Small intestine (tissue), 7 donors: ENCODE data around the gene KCNT1. TPM values are rescaled to one million over a fixed set of nuclear protein-coding genes. Genes with fewer than 3 reads are reported as not detected.

ENCODE experiments used
- DNase-seq, 2 donors: peaks; one replicate each; pipeline versions ENCODE4 v3.0.0 to v3.0.0-alpha.2; 2013
- FAIRE-seq: peaks from 2 replicates; lab custom pipeline; 2012; peaks lifted over from hg19 to GRCh38; lab: Jason Lieb, UNC
- H3K27ac ChIP-seq, 3 donors: one replicate each; pipeline ENCODE4 v1.5.1; 2013; ENCODE audit warnings: low read length in 2 of 3, mild to moderate bottlenecking in 2 of 3, control low read depth in 1 of 3, inconsistent platforms in 1 of 3, low read depth in 1 of 3, moderate library complexity in 1 of 3
- H3K27me3 ChIP-seq, 3 donors: one replicate each; pipeline ENCODE4 v1.6.1; 2013; ENCODE audit warnings: low read length in 3 of 3, inconsistent platforms in 1 of 3; ENCODE audit not compliant: control insufficient read depth in 3 of 3, insufficient read depth in 3 of 3
- H3K36me3 ChIP-seq, 3 donors: one replicate each; pipeline ENCODE4 v1.6.1; 2013; ENCODE audit warnings: low read length in 3 of 3, inconsistent platforms in 1 of 3, low read depth in 1 of 3, mild to moderate bottlenecking in 1 of 3, moderate library complexity in 1 of 3; ENCODE audit not compliant: control insufficient read depth in 3 of 3, insufficient read depth in 2 of 3
- H3K4me1 ChIP-seq, 3 donors: one replicate each; pipeline ENCODE4 v1.6.1; 2013; ENCODE audit warnings: low read length in 2 of 3, inconsistent platforms in 1 of 3, low read depth in 1 of 3, mild to moderate bottlenecking in 1 of 3, moderate library complexity in 1 of 3; ENCODE audit not compliant: control insufficient read depth in 3 of 3, insufficient read depth in 2 of 3
- H3K4me3 ChIP-seq, 3 donors: one replicate each; pipeline ENCODE4 v1.5.1; 2013; ENCODE audit warnings: low read length in 3 of 3, control low read depth in 1 of 3, inconsistent platforms in 1 of 3, low read depth in 1 of 3, mild to moderate bottlenecking in 1 of 3, moderate library complexity in 1 of 3
- H3K9me3 ChIP-seq, 2 donors: one replicate each; pipeline ENCODE4 v1.6.1; 2013; ENCODE audit warnings: low read depth in 1 of 2, low read length in 1 of 2; ENCODE audit not compliant: control insufficient read depth in 2 of 2, insufficient read depth in 1 of 2
- WGBS, 3 donors: extraction: QIAGEN DNeasy Blood & Tissue Kit; methylation state at CpG; one replicate each; pipeline ENCODE4 v1.1.7; 2013; 5-methylcytosine and 5-hydroxymethylcytosine counted together
- polyA plus RNA-seq, 4 donors: library from polyadenylated mRNA; stranded (reverse) in 3 of 4; unstranded in 1 of 4; fragments of 200-250 nt in 3 of 4; fragments of 120-200 nt in 1 of 4; gene quantifications; one replicate each; pipeline versions ENCODE4 v1.2.1 to v1.2.3, GENCODE V29; 2013
- donor health status: healthy with polysubstance abuse.
- donor health status: control.
- donor health status: control.
- donor health status: Bipolar disorder and iron deficiency.
- donor health status: healthy.

KCNT1 gene
- polyA plus RNA-seq, 4 donors = 0.22 to 0.25 TPM; not detected in 2

GRCh38 chr9:135827866-135828580 lies 126.0 kb downstream of the KCNT1 start:
- DNase-seq = no peak
- Histone ChIP-seq H3K36me3 (peaks cover 4 to 30% (median 4%) of the 10 kb centered on the region in 3 donors), H3K9me3 (peaks cover 0 to 16% of the 10 kb centered on the region in 2 donors), H3K4me1 (no peaks in the 10 kb centered on the region), H3K27ac (no peak overlapping the region), H3K4me3 (no peak overlapping the region), H3K27me3 (no peaks in the 10 kb centered on the region)
- FAIRE-seq = no peak
- 96 to 97% (median 96%) methylated on average over 13 of the region's 13 CpGs for WGBS, 3 donors

- no peak for FAIRE-seq
- DNase-seq = no peak
- H3K4me3 ChIP-seq = no peak overlapping the region
- H3K36me3 ChIP-seq = peaks cover 2 to 25% (median 4%) of the 10 kb centered on the region in 3 donors
- peaks cover 0 to 16% of the 10 kb centered on the region in 2 donors for H3K9me3 ChIP-seq
- no peaks in the 10 kb centered on the region for H3K27me3 ChIP-seq
- WGBS, 3 donors = 94 to 98% (median 96%) methylated on average over 5 of the region's 5 CpGs
- no peak overlapping the region for H3K27ac ChIP-seq
- H3K4me1 ChIP-seq = no peaks in the 10 kb centered on the region
These were observed 126.7 kb downstream of the KCNT1 start for GRCh38 chr9:135828656-135829055.

- DNase-seq = no peak
- no peak for FAIRE-seq
- 82 to 96% (median 92%) methylated on average over 1 of the region's 1 CpG for WGBS, 3 donors
- H3K4me1 ChIP-seq = no peaks in the 10 kb centered on the region
- no peak overlapping the region for H3K4me3 ChIP-seq
- H3K9me3 ChIP-seq = peaks cover 0 to 16% of the 10 kb centered on the region in 2 donors
- H3K36me3 ChIP-seq = peaks cover 2 to 25% (median 4%) of the 10 kb centered on the region in 3 donors
- H3K27me3 ChIP-seq = no peaks in the 10 kb centered on the region
- H3K27ac ChIP-seq = no peak overlapping the region
These were observed 128.5 kb downstream of the KCNT1 start for GRCh38 chr9:135830496-135830895.

- WGBS, 3 donors = 80 to 94% (median 91%) methylated on average over 3 of the region's 3 CpGs
- H3K9me3 ChIP-seq = peaks cover 0 to 7% of the 10 kb centered on the region in 2 donors
- H3K36me3 ChIP-seq = peaks cover 0 to 10% (median 0%) of the 10 kb centered on the region in 3 donors
- H3K27ac ChIP-seq = no peak overlapping the region
- no peaks in the 10 kb centered on the region for H3K27me3 ChIP-seq
- no peak overlapping the region for H3K4me3 ChIP-seq
- no peak for FAIRE-seq
- DNase-seq = no peak
- no peaks in the 10 kb centered on the region for H3K4me1 ChIP-seq
These were observed 131.9 kb downstream of the KCNT1 start for GRCh38 chr9:135833864-135834263.

- 90 to 94% (median 93%) methylated on average over 9 to 10 of the region's 10 CpGs for WGBS, 3 donors
- DNase-seq = no peak
- Histone ChIP-seq H3K4me1 (no peaks in the 10 kb centered on the region), H3K4me3 (no peak overlapping the region), H3K27me3 (no peaks in the 10 kb centered on the region), H3K36me3 (peaks cover 0 to 14% (median 0%) of the 10 kb centered on the region in 3 donors), H3K27ac (no peak overlapping the region), H3K9me3 (no peaks in the 10 kb centered on the region)
- FAIRE-seq = no peak
These were observed 133.1 kb downstream of the KCNT1 start for GRCh38 chr9:135835131-135835530.

- 95 to 98% (median 98%) methylated on average over 11 of the region's 11 CpGs for WGBS, 3 donors
- no peak for FAIRE-seq
- no peak for DNase-seq
These were observed 137.5 kb downstream of the KCNT1 start for GRCh38 chr9:135839516-135839915.

GRCh38 chr9:135840107-135840506 lies 138.1 kb downstream of the KCNT1 start:
- FAIRE-seq (no peak), DNase-seq (no peak)
- WGBS, 3 donors = 95 to 96% (median 96%) methylated on average over 9 of the region's 9 CpGs
- Histone ChIP-seq H3K27me3 (no peaks in the 10 kb centered on the region), H3K4me1 (no peaks in the 10 kb centered on the region), H3K9me3 (no peaks in the 10 kb centered on the region), H3K27ac (no peak overlapping the region), H3K36me3 (peaks cover 0 to 25% (median 3%) of the 10 kb centered on the region in 3 donors), H3K4me3 (no peak overlapping the region)

More at GRCh38 chr9:135839516-135839915, 137.5 kb downstream of the KCNT1 start:
- H3K36me3 ChIP-seq = peaks cover 0 to 27% (median 3%) of the 10 kb centered on the region in 3 donors
- no peak overlapping the region for H3K27ac ChIP-seq
- H3K4me1 ChIP-seq = no peaks in the 10 kb centered on the region
- no peak overlapping the region for H3K4me3 ChIP-seq
- H3K9me3 ChIP-seq = no peaks in the 10 kb centered on the region
- H3K27me3 ChIP-seq = no peaks in the 10 kb centered on the region

GRCh38 chr9:135840539-135840938 lies 138.6 kb downstream of the KCNT1 start:
- WGBS, 3 donors = 88 to 92% (median 88%) methylated on average over 7 of the region's 7 CpGs

More at GRCh38 chr9:135840539-135840938, 138.6 kb downstream of the KCNT1 start:
- H3K36me3 ChIP-seq = peaks cover 0 to 25% (median 3%) of the 10 kb centered on the region in 3 donors
- DNase-seq = no peak
- no peaks in the 10 kb centered on the region for H3K9me3 ChIP-seq
- H3K27me3 ChIP-seq = no peaks in the 10 kb centered on the region
- no peak for FAIRE-seq
- no peak overlapping the region for H3K4me3 ChIP-seq
- no peaks in the 10 kb centered on the region for H3K4me1 ChIP-seq
- no peak overlapping the region for H3K27ac ChIP-seq
